ENCODE data around the gene HIC2. TPM values are rescaled to one million over a fixed set of nuclear protein-coding genes. Genes with fewer than 3 reads are reported as not detected.
"Not testable (repeated sequence)": the region's sequence is repeated elsewhere in the genome, so short reads cannot be mapped to it uniquely, and the experiment has no call there.

HIC2 gene
- total and polyA plus RNA-seq, 4 experiments from 2014 or later = 0.21 to 10.6 (median 4.9) TPM

DNA sequence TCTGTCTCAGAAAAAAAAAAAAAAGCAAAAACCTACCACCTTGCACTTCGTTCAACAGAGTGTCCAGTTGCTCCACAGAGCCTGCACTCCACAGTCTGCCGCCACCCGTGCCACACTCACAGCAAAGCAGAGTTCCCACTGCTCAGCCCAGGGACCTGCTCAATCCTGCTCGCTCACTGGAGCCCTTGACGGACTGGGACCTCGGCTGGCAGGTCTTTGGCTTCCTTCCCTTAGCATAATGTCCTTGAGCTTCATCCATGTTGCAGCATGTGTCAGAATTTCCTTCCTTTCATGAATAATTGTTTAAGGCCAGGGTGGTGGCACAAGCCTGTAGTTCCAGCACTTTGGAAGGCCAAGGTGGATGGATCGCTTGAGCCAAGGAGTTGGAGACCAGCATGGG lies 22.6 kb upstream of the HIC2 start:
- CTCF ChIA-PET (ENCODE audit: partially characterized antibody); H3K36me3 ChIP-seq (ENCODE audit: insufficient read depth, low read length); H3K36me3 Mint-ChIP-seq; H3K9me3 ChIP-seq (ENCODE audit: control insufficient read depth in 1 of 2, low read length in 2 of 2); H3K4me3 ChIP-seq (ENCODE audit: low read length in 2 of 2); H3K9me3 Mint-ChIP-seq; H3K4me1 Mint-ChIP-seq; H3K27me3 ChIP-seq (ENCODE audit: insufficient read depth, low read length); H3K4me1 ChIP-seq (ENCODE audit: insufficient read depth, low read length); DNase-seq; POLR2A ChIA-PET (ENCODE audit: partially characterized antibody); H3K27ac ChIP-seq (ENCODE audit: low read depth, low read length); H3K27ac Mint-ChIP-seq; H3K27me3 Mint-ChIP-seq; H3K4me3 Mint-ChIP-seq; intact Hi-C loops (cut with micrococcal nuclease): not testable (repeated sequence)

DNA sequence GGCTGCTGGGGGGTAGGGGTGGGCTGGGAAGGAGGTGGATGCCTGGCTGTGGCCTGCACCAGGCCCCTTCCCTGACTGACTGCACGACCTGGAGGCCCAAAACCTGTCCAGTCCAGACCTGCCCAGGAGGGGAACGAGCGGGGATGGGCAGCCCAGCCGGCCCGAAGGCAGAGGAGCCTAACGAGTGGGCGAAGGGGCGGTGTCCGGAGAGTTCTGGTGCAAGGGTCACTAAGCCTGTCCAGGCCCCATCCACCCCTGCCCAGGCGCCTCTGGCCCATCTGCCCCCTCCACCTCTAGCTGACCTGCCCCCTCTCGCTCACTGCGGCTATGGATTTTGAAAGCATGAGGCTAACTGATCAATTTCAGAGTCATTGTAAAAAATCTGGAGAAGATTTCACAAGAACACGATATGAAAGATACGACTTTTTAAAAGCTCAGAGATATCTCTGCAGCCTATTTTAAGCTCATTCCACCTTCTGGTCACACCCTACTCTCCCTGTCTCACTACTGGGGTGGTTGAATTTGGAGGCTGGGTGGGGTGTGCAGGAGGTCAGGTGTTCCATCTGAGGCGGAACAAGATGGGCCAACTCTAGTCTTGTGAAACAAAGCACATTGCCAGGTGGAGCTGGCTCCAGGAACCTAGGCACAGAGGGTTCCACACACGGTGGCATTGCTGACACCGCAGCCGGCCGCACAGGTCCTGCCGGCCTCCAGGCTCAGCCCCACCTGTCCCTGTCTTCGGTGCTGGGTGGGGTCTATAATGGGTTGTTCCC lies 15.8 kb upstream of the HIC2 start:
- H3K27me3 ChIP-seq (ENCODE audit: insufficient read depth, low read length); CTCF ChIA-PET (ENCODE audit: partially characterized antibody); H3K27ac ChIP-seq (ENCODE audit: low read depth, low read length); H3K4me3 ChIP-seq (ENCODE audit: low read length in 2 of 2); H3K9me3 Mint-ChIP-seq; H3K27ac Mint-ChIP-seq; H3K4me1 Mint-ChIP-seq; POLR2A ChIA-PET (ENCODE audit: partially characterized antibody); DNase-seq; H3K36me3 ChIP-seq (ENCODE audit: insufficient read depth, low read length); H3K4me1 ChIP-seq (ENCODE audit: insufficient read depth, low read length); intact Hi-C loops (cut with micrococcal nuclease); H3K9me3 ChIP-seq (ENCODE audit: control insufficient read depth in 1 of 2, low read length in 2 of 2); H3K36me3 Mint-ChIP-seq; H3K4me3 Mint-ChIP-seq; H3K27me3 Mint-ChIP-seq: not testable (repeated sequence)

DNA sequence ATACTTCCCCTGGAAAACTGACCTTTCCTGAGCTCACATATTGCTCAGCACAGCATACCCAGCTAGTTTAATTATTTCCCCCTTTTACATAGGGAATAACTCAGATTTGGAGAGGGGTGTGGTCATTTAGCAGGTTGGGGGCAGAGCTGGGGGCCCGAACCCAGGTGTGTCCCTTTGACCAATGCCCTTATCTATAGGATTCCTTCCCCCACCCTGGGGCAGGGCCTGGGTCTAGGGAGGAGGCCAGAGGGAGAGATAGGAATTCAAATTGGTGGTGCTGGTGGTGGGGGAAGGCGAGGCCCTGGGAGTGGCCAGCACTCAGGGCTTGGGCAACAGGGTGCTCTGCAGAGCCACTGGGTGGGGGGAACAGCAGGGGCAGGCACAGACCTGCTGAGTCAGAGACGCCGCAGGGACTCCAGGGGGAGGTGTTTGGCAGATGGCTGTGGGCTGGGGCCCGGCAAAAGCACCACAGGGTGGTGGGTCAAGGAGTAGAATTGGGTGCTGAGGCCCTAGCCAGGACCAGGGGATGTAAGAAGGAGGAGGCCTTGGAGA lies 14.3 kb upstream of the HIC2 start:
- H3K9me3 Mint-ChIP-seq; CTCF ChIA-PET (ENCODE audit: partially characterized antibody); H3K4me3 ChIP-seq (ENCODE audit: low read length in 2 of 2); H3K27me3 ChIP-seq (ENCODE audit: insufficient read depth, low read length); H3K27ac ChIP-seq (ENCODE audit: low read depth, low read length); H3K27ac Mint-ChIP-seq; H3K36me3 Mint-ChIP-seq; POLR2A ChIA-PET (ENCODE audit: partially characterized antibody); H3K9me3 ChIP-seq (ENCODE audit: control insufficient read depth in 1 of 2, low read length in 2 of 2); H3K4me3 Mint-ChIP-seq; intact Hi-C loops (cut with micrococcal nuclease); H3K4me1 Mint-ChIP-seq; H3K4me1 ChIP-seq (ENCODE audit: insufficient read depth, low read length); H3K36me3 ChIP-seq (ENCODE audit: insufficient read depth, low read length); H3K27me3 Mint-ChIP-seq: not testable (repeated sequence)
- peak in 1 of 5 donors; percentile 11 for DNase-seq

DNA sequence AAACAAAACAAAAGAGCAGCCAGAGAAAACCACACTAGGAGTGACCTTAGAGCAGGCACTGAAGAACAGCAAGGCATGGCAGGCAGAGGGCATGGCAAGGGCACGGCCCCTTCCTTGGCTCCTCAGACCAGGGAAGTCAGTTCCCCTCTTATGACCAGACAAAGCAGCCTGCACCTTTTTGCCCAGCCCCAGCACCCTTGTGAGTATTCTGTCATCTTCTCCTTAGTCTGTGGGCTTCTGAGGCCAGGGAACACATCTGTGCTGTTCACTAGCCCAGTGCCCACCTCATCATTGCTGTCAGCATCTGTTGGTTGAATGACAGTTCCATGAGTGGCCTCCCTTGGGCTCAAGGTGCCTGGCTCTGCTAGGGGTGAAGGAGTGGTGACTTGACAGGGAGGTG lies 10.0 kb upstream of the HIC2 start:
- H3K4me3 ChIP-seq (ENCODE audit: low read length in 2 of 2); H3K9me3 Mint-ChIP-seq; H3K27ac Mint-ChIP-seq; H3K27me3 ChIP-seq (ENCODE audit: insufficient read depth, low read length); POLR2A ChIA-PET (ENCODE audit: partially characterized antibody); H3K36me3 ChIP-seq (ENCODE audit: insufficient read depth, low read length); H3K9me3 ChIP-seq (ENCODE audit: control insufficient read depth in 1 of 2, low read length in 2 of 2); intact Hi-C loops (cut with micrococcal nuclease); H3K4me1 ChIP-seq (ENCODE audit: insufficient read depth, low read length); CTCF ChIA-PET (ENCODE audit: partially characterized antibody); DNase-seq; H3K4me1 Mint-ChIP-seq; H3K27me3 Mint-ChIP-seq; H3K4me3 Mint-ChIP-seq; H3K27ac ChIP-seq (ENCODE audit: low read depth, low read length); H3K36me3 Mint-ChIP-seq: not testable (repeated sequence)

DNA sequence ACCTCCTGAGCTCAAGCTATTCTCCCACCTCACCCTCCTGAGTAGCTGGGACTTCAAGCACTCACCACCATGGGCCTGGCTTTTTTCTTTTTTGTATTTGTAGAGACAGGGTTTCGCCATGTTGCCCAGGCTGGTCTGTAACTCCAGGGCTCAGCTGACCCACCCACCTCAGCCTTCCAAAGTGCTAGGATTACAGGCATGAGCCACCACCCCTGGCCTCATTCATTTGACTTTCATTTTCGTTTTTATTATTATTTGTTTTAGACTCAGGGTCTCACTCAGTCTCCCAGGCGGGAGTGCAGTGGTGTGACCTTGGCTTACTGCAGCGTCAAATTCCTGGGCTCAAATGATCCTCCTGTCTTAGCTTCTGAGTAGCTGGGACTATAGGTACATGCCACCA lies 9.4 kb upstream of the HIC2 start:
- H3K9me3 ChIP-seq (ENCODE audit: control insufficient read depth in 1 of 2, low read length in 2 of 2); H3K36me3 Mint-ChIP-seq; H3K27ac ChIP-seq (ENCODE audit: low read depth, low read length); POLR2A ChIA-PET (ENCODE audit: partially characterized antibody); H3K4me3 Mint-ChIP-seq; H3K27ac Mint-ChIP-seq; intact Hi-C loops (cut with micrococcal nuclease); H3K27me3 ChIP-seq (ENCODE audit: insufficient read depth, low read length); H3K36me3 ChIP-seq (ENCODE audit: insufficient read depth, low read length); H3K4me1 ChIP-seq (ENCODE audit: insufficient read depth, low read length); H3K27me3 Mint-ChIP-seq; H3K4me1 Mint-ChIP-seq; H3K4me3 ChIP-seq (ENCODE audit: low read length in 2 of 2); CTCF ChIA-PET (ENCODE audit: partially characterized antibody); DNase-seq; H3K9me3 Mint-ChIP-seq: not testable (repeated sequence)

DNA sequence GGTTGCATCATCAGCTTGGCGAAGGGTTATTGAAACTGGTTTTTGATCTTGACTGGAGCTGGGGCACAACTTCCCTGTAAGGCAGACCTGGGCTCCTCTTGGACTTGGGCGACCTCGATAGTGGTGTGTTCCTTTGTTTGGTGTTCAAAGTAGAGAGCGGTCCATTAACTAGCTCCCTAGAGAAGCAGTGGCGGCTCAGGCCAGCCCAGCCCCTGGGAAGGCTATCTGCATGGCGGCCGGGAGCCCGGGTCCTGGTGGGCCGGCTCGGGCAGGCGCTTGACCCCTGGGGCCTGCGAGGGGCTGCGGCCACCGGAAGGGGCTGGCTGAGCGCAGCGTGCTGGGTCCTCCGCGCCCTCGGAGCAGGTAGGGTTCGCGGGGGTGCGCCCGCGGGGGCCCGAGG lies 796 bp upstream of the HIC2 start:
- POLR2A ChIA-PET (ENCODE audit: partially characterized antibody); H3K36me3 ChIP-seq (ENCODE audit: insufficient read depth, low read length); intact Hi-C loops (cut with micrococcal nuclease); H3K27ac Mint-ChIP-seq; CTCF ChIA-PET (ENCODE audit: partially characterized antibody); H3K4me1 ChIP-seq (ENCODE audit: insufficient read depth, low read length); H3K4me3 Mint-ChIP-seq; H3K9me3 ChIP-seq (ENCODE audit: control insufficient read depth in 1 of 2, low read length in 2 of 2); H3K36me3 Mint-ChIP-seq; H3K4me3 ChIP-seq (ENCODE audit: low read length in 2 of 2); H3K27me3 ChIP-seq (ENCODE audit: insufficient read depth, low read length); H3K27ac ChIP-seq (ENCODE audit: low read depth, low read length); H3K27me3 Mint-ChIP-seq; H3K4me1 Mint-ChIP-seq; DNase-seq; H3K9me3 Mint-ChIP-seq: not testable (repeated sequence)

DNA sequence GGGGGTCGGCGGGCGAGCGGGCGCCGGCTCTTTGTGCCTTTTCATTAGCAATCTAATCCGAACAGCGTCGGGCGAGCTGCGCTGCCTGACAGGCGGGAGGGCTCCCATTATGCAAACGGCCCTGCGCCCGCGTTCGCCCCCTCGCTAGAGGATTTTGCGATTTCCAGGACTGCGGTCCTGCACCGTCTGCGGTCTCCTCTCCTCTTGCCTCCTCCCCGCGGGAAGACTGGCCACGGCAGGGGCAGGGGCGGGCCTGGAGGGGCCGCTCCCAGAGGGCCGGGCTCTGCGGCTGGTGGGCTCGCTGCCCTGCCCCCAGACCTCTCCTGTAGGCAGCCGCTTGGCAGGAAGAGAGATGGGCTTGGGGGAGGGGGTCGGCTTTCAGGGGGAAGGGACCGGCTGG lies 682 bp downstream of the HIC2 start:
- intact Hi-C loops (cut with micrococcal nuclease); H3K9me3 ChIP-seq (ENCODE audit: control insufficient read depth in 1 of 2, low read length in 2 of 2); POLR2A ChIA-PET (ENCODE audit: partially characterized antibody); H3K4me3 ChIP-seq (ENCODE audit: low read length in 2 of 2); H3K27ac ChIP-seq (ENCODE audit: low read depth, low read length); H3K27ac Mint-ChIP-seq; H3K27me3 Mint-ChIP-seq; H3K4me1 ChIP-seq (ENCODE audit: insufficient read depth, low read length); H3K9me3 Mint-ChIP-seq; H3K27me3 ChIP-seq (ENCODE audit: insufficient read depth, low read length); H3K4me1 Mint-ChIP-seq; CTCF ChIA-PET (ENCODE audit: partially characterized antibody); H3K36me3 ChIP-seq (ENCODE audit: insufficient read depth, low read length); H3K36me3 Mint-ChIP-seq: not testable (repeated sequence)
- peak in 3 of 5 donors; percentile 4 to 8 (median 8) for DNase-seq
- peak overlapping the region in 5 of 8 donors; percentile 36 to 67 (median 55) for H3K4me3 Mint-ChIP-seq
